ENCODE data around the gene NCOA3.

DNA sequence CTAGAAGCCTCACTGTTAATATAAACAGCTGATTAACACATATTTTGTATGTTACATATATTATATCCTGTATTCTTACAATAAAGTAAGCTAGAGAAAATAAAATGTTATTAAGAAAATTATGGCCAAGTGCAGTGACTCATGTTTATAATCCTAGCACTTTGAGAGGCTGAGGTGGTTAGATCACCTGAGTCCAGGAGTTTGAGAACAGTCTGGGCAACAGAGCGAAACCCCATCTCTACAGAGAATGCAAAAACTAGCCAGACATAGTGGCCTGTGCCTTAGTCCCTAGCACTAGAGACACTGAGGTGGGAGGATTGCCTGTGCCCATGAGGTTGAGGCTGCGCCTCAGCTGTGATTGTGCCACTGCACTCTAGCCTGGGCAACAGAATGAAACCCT is 81.9 kb downstream of the NCOA3 start:
- TF ChIP-seq EZH2 (IDR thresholded peaks at IDR 0.05; ENCODE audit: low read length, unreplicated experiment) = no peak
- TF ChIP-seq, protein P1, sequence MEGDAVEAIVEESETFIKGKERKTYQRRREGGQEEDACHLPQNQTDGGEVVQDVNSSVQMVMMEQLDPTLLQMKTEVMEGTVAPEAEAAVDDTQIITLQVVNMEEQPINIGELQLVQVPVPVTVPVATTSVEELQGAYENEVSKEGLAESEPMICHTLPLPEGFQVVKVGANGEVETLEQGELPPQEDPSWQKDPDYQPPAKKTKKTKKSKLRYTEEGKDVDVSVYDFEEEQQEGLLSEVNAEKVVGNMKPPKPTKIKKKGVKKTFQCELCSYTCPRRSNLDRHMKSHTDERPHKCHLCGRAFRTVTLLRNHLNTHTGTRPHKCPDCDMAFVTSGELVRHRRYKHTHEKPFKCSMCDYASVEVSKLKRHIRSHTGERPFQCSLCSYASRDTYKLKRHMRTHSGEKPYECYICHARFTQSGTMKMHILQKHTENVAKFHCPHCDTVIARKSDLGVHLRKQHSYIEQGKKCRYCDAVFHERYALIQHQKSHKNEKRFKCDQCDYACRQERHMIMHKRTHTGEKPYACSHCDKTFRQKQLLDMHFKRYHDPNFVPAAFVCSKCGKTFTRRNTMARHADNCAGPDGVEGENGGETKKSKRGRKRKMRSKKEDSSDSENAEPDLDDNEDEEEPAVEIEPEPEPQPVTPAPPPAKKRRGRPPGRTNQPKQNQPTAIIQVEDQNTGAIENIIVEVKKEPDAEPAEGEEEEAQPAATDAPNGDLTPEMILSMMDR (conservative IDR thresholded peaks at IDR 0.05; ENCODE audit: low read depth, low read length) = no peak
